Smooth muscle cell (in vitro differentiated cells): ENCODE results near the gene INAFM1. TPM values are rescaled to one million over a fixed set of nuclear protein-coding genes. Genes with fewer than 3 reads are reported as not detected.
"Not testable (repeated sequence)": the region's sequence is repeated elsewhere in the genome, so short reads cannot be mapped to it uniquely, and the experiment has no call there.

Experiments
- DNase-seq: peaks from one replicate; lab custom pipeline; 2025; ENCODE audit not compliant: unreplicated experiment; lab: John Stamatoyannopoulos, UW
- H2AFZ ChIP-seq: fragments of 200-600 bp; sonication (generic); 2 replicates; pipeline ENCODE4 v1.6.0; 2016; ENCODE audit warnings: antibody characterized with exemption, low read depth, mild to moderate bottlenecking
- H3F3A ChIP-seq: fragments of 200-600 bp; sonication (generic); 2 replicates; pipeline ENCODE4 v1.6.0; 2017; ENCODE audit warnings: antibody characterized with exemption, low read depth
- H3K27ac ChIP-seq: fragments of 200-600 bp; sonication (generic); 2 replicates; pipeline ENCODE4 v1.5.1; 2016; ENCODE audit warnings: low read depth, mild to moderate bottlenecking
- H3K27me3 ChIP-seq: fragments of 200-600 bp; sonication (generic); 2 replicates; pipeline ENCODE4 v1.6.1; 2016; ENCODE audit warnings: low read depth, mild to moderate bottlenecking
- H3K36me3 ChIP-seq: fragments of 200-600 bp; sonication (generic); 2 replicates; pipeline ENCODE4 v1.5.1; 2016; ENCODE audit warnings: low read depth
- H3K4me1 ChIP-seq: fragments of 200-600 bp; sonication (generic); 2 replicates; pipeline ENCODE4 v1.5.1; 2016; ENCODE audit warnings: low read depth
- H3K4me2 ChIP-seq: fragments of 200-600 bp; sonication (generic); 2 replicates; pipeline ENCODE4 v1.6.0; 2016; ENCODE audit warnings: mild to moderate bottlenecking
- H3K4me3 ChIP-seq: fragments of 200-600 bp; sonication (generic); 2 replicates; pipeline ENCODE4 v1.5.1; 2016; ENCODE audit warnings: mild to moderate bottlenecking
- H3K79me2 ChIP-seq: fragments of 200-600 bp; sonication (generic); 2 replicates; pipeline ENCODE4 v1.6.0; 2016; ENCODE audit warnings: low read depth, mild to moderate bottlenecking
- H3K9ac ChIP-seq: fragments of 200-600 bp; sonication (generic); 2 replicates; pipeline ENCODE4 v1.6.0; 2016; ENCODE audit warnings: low read depth
- H3K9me3 ChIP-seq: fragments of 200-600 bp; sonication (generic); replicated peaks from 2 replicates; pipeline ENCODE4 v1.5.1; 2016; ENCODE audit warnings: low read depth
- H4K20me1 ChIP-seq: fragments of 200-600 bp; sonication (generic); 2 replicates; pipeline ENCODE4 v1.6.0; 2016; ENCODE audit warnings: low read depth
- WGBS: methylation state at CpG from one replicate; pipeline ENCODE4 v1.1.7; 2016; ENCODE audit warnings: low lambda C conversion rate; 5-methylcytosine and 5-hydroxymethylcytosine counted together
- polyA plus RNA-seq: library from polyadenylated mRNA; unstranded; fragments of >200 nt; fragmentation: Nextera tagmentation; extraction: Ambion mirVana; gene quantifications from 2 replicates; pipeline ENCODE4 v1.2.1, GENCODE V29; 2016
- total RNA-seq: library from RNA; depleted of rRNA; stranded (reverse); fragments of >200 nt; gene quantifications from 2 replicates; pipeline ENCODE4 v1.2.3, GENCODE V29; 2014
- TF ChIP-seq, protein P1 (sequence below): fragments of 200-600 bp; sonication (generic); IDR thresholded peaks from 2 replicates; pipeline ENCODE4 v1.5.1; 2017; ENCODE audit warnings: borderline replicate concordance, mild to moderate bottlenecking, antibody characterized with exemption; ENCODE audit not compliant: insufficient read depth, poor library complexity, severe bottlenecking

Gene INAFM1
- total and polyA plus RNA-seq, 2 experiments from 2014 or later = 7.2 to 29.7 TPM

GRCh38 chr19:47283405-47284059 lies 8.8 kb downstream of the INAFM1 start:
- peaks cover 9% of the 10 kb centered on the region for H3F3A ChIP-seq
- 95% methylated on average over 10 of the region's 10 CpGs for WGBS
- no peak for DNase-seq
- no peak overlapping the region for H3K9ac ChIP-seq
- H3K36me3 ChIP-seq = no peaks in the 10 kb centered on the region
- no peaks in the 10 kb centered on the region for H4K20me1 ChIP-seq
- no peak overlapping the region for H3K27ac ChIP-seq
- H3K4me1 ChIP-seq = no peaks in the 10 kb centered on the region
- no peaks in the 10 kb centered on the region for H3K27me3 ChIP-seq
- no peak overlapping the region for H3K4me3 ChIP-seq
- no peaks in the 10 kb centered on the region for H3K79me2 ChIP-seq
- H3K9me3 ChIP-seq = no peaks in the 10 kb centered on the region
- no peak overlapping the region for H2AFZ ChIP-seq
- TF ChIP-seq, protein P1, sequence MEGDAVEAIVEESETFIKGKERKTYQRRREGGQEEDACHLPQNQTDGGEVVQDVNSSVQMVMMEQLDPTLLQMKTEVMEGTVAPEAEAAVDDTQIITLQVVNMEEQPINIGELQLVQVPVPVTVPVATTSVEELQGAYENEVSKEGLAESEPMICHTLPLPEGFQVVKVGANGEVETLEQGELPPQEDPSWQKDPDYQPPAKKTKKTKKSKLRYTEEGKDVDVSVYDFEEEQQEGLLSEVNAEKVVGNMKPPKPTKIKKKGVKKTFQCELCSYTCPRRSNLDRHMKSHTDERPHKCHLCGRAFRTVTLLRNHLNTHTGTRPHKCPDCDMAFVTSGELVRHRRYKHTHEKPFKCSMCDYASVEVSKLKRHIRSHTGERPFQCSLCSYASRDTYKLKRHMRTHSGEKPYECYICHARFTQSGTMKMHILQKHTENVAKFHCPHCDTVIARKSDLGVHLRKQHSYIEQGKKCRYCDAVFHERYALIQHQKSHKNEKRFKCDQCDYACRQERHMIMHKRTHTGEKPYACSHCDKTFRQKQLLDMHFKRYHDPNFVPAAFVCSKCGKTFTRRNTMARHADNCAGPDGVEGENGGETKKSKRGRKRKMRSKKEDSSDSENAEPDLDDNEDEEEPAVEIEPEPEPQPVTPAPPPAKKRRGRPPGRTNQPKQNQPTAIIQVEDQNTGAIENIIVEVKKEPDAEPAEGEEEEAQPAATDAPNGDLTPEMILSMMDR = no peak
- H3K4me2 ChIP-seq = no peak overlapping the region

- TF ChIP-seq, protein P1 = peak; percentile 89
- Histone ChIP-seq H3K79me2 (no peaks in the 10 kb centered on the region), H3K36me3 (no peaks in the 10 kb centered on the region), H3K4me3 (no peak overlapping the region), H3K27ac (no peak overlapping the region), H3K27me3 (no peaks in the 10 kb centered on the region), H3K9me3 (no peaks in the 10 kb centered on the region), H3F3A (peaks cover 15% of the 10 kb centered on the region), H3K4me1 (no peaks in the 10 kb centered on the region), H3K4me2 (no peak overlapping the region), H4K20me1 (no peaks in the 10 kb centered on the region), H2AFZ (no peak overlapping the region), H3K9ac (no peak overlapping the region)
- WGBS = 28% methylated on average over 9 of the region's 9 CpGs
- no peak for DNase-seq
Measured at GRCh38 chr19:47284324-47284899, 9.7 kb downstream of the INAFM1 start.

GRCh38 chr19:47296036-47296435 lies 21.4 kb downstream of the INAFM1 start:
- Histone ChIP-seq H3K9ac (no peak overlapping the region), H3F3A (no peaks in the 10 kb centered on the region), H3K27me3 (no peaks in the 10 kb centered on the region), H3K36me3 (no peaks in the 10 kb centered on the region), H3K4me3 (no peak overlapping the region), H3K4me2 (no peak overlapping the region), H3K79me2 (no peaks in the 10 kb centered on the region), H2AFZ (no peak overlapping the region), H3K27ac (no peak overlapping the region), H3K4me1 (no peaks in the 10 kb centered on the region), H3K9me3 (no peaks in the 10 kb centered on the region), H4K20me1 (no peaks in the 10 kb centered on the region)
- TF ChIP-seq, protein P1 = peak; percentile 82
- DNase-seq = no peak
- WGBS = 22% methylated on average over 12 of the region's 12 CpGs

DNA sequence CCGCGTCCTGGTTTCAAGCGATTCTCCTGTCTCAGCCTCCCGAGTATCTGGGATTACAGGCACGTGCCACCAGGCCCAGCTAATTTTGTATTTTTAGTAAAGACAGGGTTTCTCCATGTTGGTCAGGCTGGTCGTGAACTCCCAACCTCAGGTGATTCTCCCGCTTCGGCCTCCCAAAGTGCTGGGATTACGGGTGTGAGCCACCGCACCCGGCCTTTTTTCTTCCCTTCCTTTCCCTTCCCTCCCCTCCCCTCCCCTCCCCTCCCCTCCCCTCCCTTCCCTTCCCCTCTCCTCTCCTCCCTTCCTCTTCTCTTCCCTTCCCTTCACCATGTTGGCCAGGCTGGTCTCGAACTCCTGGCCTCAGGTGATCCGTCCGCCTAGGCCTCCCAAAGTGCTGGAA lies 26.2 kb downstream of the INAFM1 start:
- H2AFZ ChIP-seq, H4K20me1 ChIP-seq, H3K4me3 ChIP-seq, H3K36me3 ChIP-seq, H3K27ac ChIP-seq, H3K4me1 ChIP-seq, H3K4me2 ChIP-seq, H3K9me3 ChIP-seq, H3K27me3 ChIP-seq, H3F3A ChIP-seq, H3K79me2 ChIP-seq, DNase-seq, H3K9ac ChIP-seq: not testable (repeated sequence)
- 97% methylated on average over 14 of the region's 14 CpGs for WGBS
